BJ (cell line): Measurements from ENCODE around the gene FAM83B. TPM values are rescaled to one million over a fixed set of nuclear protein-coding genes. Genes with fewer than 3 reads are reported as not detected.
"Not testable (repeated sequence)": the region's sequence is repeated elsewhere in the genome, so short reads cannot be mapped to it uniquely, and the experiment has no call there.

ENCODE experiments used
- CTCF ChIA-PET: fragments of 350-600 bp; formaldehyde crosslinking; extraction: SDS; loops from one replicate; lab custom pipeline; 2021; ENCODE audit warnings: antibody characterized with exemption, inconsistent platforms; lab: Yijun Ruan, JAX
- POLR2A ChIA-PET: fragments of 300-600 bp; sonication (Branson Sonifier 250); formaldehyde crosslinking; extraction: SDS; loops from one replicate; lab custom pipeline; 2021; ENCODE audit warnings: antibody characterized with exemption; lab: Charles Lee
- DNase-seq: peaks from one replicate; pipeline ENCODE4 v3.0.0-alpha.2; 2011; ENCODE audit warnings: low read depth
- H3K27me3 ChIP-seq: 2 replicates; pipeline ENCODE4 v1.6.0; 2011; ENCODE audit warnings: low read length; ENCODE audit not compliant: control insufficient read depth, insufficient read depth
- H3K36me3 ChIP-seq: 2 replicates; pipeline ENCODE4 v1.5.1; 2011; ENCODE audit warnings: low read length; ENCODE audit not compliant: control insufficient read depth, insufficient read depth
- H3K4me3 ChIP-seq: 2 replicates; pipeline ENCODE4 v1.5.1; 2011; ENCODE audit warnings: low read depth, mild to moderate bottlenecking, control low read depth, low read length
- CTCF ChIP-seq: IDR thresholded peaks from 2 replicates; pipeline ENCODE4 v1.5.1; 2011; ENCODE audit warnings: low read depth, mild to moderate bottlenecking, control low read depth, inconsistent platforms, low read length, moderate library complexity; ENCODE audit not compliant: insufficient read depth
- polyA plus RNA-seq: library from polyadenylated mRNA; depleted of rRNA; stranded (reverse); fragments of >200 nt; gene quantifications from 2 replicates; pipeline ENCODE4 v1.2.3, GENCODE V29; 2011

Gene FAM83B
- polyA plus RNA-seq, 1 experiment: not detected

- POLR2A ChIA-PET: no interaction called here
- TF ChIP-seq CTCF: no peak
- CTCF ChIA-PET: no interaction called here
- H3K36me3 ChIP-seq: no peaks in the 10 kb centered on the region
- H3K27me3 ChIP-seq: no peaks in the 10 kb centered on the region
- no peak overlapping the region for H3K4me3 ChIP-seq
- no peak for DNase-seq
Measured at GRCh38 chr6:54817834-54818233, 28.7 kb upstream of the FAM83B start.

- H3K4me3 ChIP-seq, H3K27me3 ChIP-seq, CTCF ChIA-PET, DNase-seq, H3K36me3 ChIP-seq, POLR2A ChIA-PET: not testable (repeated sequence)
Measured at GRCh38 chr6:54824225-54824624, 22.3 kb upstream of the FAM83B start.

- no peaks in the 10 kb centered on the region for H3K27me3 ChIP-seq
- ChIA-PET CTCF (no interaction called here), POLR2A (no interaction called here)
- H3K4me3 ChIP-seq: no peak overlapping the region
- TF ChIP-seq CTCF: no peak
- DNase-seq: no peak
- H3K36me3 ChIP-seq: no peaks in the 10 kb centered on the region
Measured at GRCh38 chr6:54827010-54827409, 19.6 kb upstream of the FAM83B start.

- Histone ChIP-seq H3K27me3 (no peaks in the 10 kb centered on the region), H3K4me3 (no peak overlapping the region), H3K36me3 (no peaks in the 10 kb centered on the region)
- ChIA-PET CTCF (no interaction called here), POLR2A (no interaction called here)
- DNase-seq: no peak
- no peak for TF ChIP-seq CTCF
Measured at GRCh38 chr6:54830216-54830615, 16.4 kb upstream of the FAM83B start.

- CTCF ChIA-PET: no interaction called here
Measured at GRCh38 chr6:54835176-54835575, 11.4 kb upstream of the FAM83B start.

More at GRCh38 chr6:54835176-54835575, 11.4 kb upstream of the FAM83B start:
- H3K4me3 ChIP-seq: no peak overlapping the region
- DNase-seq: no peak
- no peak for TF ChIP-seq CTCF
- POLR2A ChIA-PET: no interaction called here
- no peaks in the 10 kb centered on the region for H3K36me3 ChIP-seq
- no peaks in the 10 kb centered on the region for H3K27me3 ChIP-seq
